ENCODE data around the gene ATXN2. TPM values are rescaled to one million over a fixed set of nuclear protein-coding genes. Genes with fewer than 3 reads are reported as not detected.

Gene ATXN2
- 69.4 TPM for total RNA-seq (ENCODE audit: unreplicated experiment)
- long read RNA-seq, partial matches to known transcripts: 0 of 3 reads
- long read RNA-seq, other reads (novel, unspliced or antisense): 3 of 3 reads

DNA sequence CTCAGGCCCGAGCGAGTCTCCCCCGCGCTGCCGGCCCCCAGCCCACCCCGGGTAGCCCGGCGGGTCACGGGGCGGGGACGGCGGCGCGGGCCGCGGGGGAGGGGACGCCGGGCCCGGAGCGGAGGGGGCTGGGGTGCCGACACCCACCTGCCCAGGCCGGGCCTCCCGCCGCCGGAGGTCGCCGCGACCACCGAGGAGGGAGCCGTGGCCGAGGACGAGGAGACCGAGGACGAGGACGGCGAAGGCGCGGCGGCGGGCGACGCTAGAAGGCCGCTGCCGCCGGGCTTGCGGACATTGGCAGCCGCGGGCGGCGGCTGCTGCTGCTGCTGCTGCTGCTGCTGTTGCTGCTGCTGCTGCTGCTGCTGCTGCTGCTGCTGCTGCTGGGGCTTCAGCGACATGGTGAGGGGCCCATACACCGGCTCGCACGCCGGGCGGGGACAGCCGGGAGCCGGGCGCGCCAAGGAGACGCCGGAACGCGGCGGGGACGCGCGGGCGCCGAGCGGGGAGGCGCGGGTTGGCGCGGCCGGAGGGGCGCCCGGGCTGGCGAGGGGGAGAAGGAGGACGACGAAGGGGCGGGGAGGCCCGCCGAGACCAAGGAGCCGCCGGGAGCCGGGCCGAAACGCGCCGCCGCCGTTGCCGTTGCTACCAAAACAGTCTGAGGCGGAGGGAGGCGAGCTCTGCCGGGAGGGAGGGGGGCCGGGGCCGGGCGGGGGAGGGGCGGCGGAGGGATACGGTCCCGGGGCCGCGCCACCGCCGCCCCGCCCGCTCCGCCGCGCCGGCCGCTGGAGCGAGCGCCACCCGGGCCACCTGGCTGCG lies at the start of gene ATXN2:
Gene ATXN2, minus strand, starts transcription at position 679 of the 816 bp plus-strand sequence. Its CDS starts 281 bp downstream, at position 398.
- peak; percentile 58 for DNase-seq (ENCODE audit: low spot score)
- peak within 1 kb of the TSS; percentile 94 for H3K4me3 Mint-ChIP-seq (ENCODE audit: unreplicated experiment)
- H3K4me1 Mint-ChIP-seq (ENCODE audit: unreplicated experiment): peaks cover 19% of the 10 kb centered on the region
- TF ChIP-seq, protein P1, sequence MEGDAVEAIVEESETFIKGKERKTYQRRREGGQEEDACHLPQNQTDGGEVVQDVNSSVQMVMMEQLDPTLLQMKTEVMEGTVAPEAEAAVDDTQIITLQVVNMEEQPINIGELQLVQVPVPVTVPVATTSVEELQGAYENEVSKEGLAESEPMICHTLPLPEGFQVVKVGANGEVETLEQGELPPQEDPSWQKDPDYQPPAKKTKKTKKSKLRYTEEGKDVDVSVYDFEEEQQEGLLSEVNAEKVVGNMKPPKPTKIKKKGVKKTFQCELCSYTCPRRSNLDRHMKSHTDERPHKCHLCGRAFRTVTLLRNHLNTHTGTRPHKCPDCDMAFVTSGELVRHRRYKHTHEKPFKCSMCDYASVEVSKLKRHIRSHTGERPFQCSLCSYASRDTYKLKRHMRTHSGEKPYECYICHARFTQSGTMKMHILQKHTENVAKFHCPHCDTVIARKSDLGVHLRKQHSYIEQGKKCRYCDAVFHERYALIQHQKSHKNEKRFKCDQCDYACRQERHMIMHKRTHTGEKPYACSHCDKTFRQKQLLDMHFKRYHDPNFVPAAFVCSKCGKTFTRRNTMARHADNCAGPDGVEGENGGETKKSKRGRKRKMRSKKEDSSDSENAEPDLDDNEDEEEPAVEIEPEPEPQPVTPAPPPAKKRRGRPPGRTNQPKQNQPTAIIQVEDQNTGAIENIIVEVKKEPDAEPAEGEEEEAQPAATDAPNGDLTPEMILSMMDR (IDR thresholded peaks at IDR 0.05; ENCODE audit: unreplicated experiment): no peak
- peaks cover 12% of the 10 kb centered on the region for H3K27me3 Mint-ChIP-seq (ENCODE audit: unreplicated experiment)
- peaks cover 8% of the 10 kb centered on the region for H3K36me3 Mint-ChIP-seq (ENCODE audit: low read depth, unreplicated experiment)
- H3K9me3 Mint-ChIP-seq (ENCODE audit: unreplicated experiment): no peaks in the 10 kb centered on the region
- peak within 1 kb of the TSS; percentile 87 for H3K27ac Mint-ChIP-seq (ENCODE audit: unreplicated experiment)

GRCh38 chr12:111645433-111645832 lies 46.3 kb upstream of the ATXN2 start:
- Mint-ChIP-seq H3K27ac (ENCODE audit: unreplicated experiment) (no peak overlapping the region), H3K27me3 (ENCODE audit: unreplicated experiment) (no peaks in the 10 kb centered on the region), H3K4me3 (ENCODE audit: unreplicated experiment) (no peak overlapping the region), H3K4me1 (ENCODE audit: unreplicated experiment) (no peaks in the 10 kb centered on the region), H3K36me3 (ENCODE audit: low read depth, unreplicated experiment) (peaks cover 17% of the 10 kb centered on the region), H3K9me3 (ENCODE audit: unreplicated experiment) (no peaks in the 10 kb centered on the region)
- TF ChIP-seq, protein P1 (IDR thresholded peaks at IDR 0.05; ENCODE audit: unreplicated experiment): no peak
- no peak for DNase-seq (ENCODE audit: low spot score)

GRCh38 chr12:111643427-111643826 lies 44.3 kb upstream of the ATXN2 start:
- TF ChIP-seq, protein P1 (IDR thresholded peaks at IDR 0.05; ENCODE audit: unreplicated experiment): no peak
- H3K4me3 Mint-ChIP-seq (ENCODE audit: unreplicated experiment): no peak overlapping the region
- H3K9me3 Mint-ChIP-seq (ENCODE audit: unreplicated experiment): no peaks in the 10 kb centered on the region
- H3K36me3 Mint-ChIP-seq (ENCODE audit: low read depth, unreplicated experiment): peaks cover 14% of the 10 kb centered on the region
- no peak for DNase-seq (ENCODE audit: low spot score)
- H3K4me1 Mint-ChIP-seq (ENCODE audit: unreplicated experiment): no peaks in the 10 kb centered on the region
- H3K27ac Mint-ChIP-seq (ENCODE audit: unreplicated experiment): no peak overlapping the region
- no peaks in the 10 kb centered on the region for H3K27me3 Mint-ChIP-seq (ENCODE audit: unreplicated experiment)

DNA sequence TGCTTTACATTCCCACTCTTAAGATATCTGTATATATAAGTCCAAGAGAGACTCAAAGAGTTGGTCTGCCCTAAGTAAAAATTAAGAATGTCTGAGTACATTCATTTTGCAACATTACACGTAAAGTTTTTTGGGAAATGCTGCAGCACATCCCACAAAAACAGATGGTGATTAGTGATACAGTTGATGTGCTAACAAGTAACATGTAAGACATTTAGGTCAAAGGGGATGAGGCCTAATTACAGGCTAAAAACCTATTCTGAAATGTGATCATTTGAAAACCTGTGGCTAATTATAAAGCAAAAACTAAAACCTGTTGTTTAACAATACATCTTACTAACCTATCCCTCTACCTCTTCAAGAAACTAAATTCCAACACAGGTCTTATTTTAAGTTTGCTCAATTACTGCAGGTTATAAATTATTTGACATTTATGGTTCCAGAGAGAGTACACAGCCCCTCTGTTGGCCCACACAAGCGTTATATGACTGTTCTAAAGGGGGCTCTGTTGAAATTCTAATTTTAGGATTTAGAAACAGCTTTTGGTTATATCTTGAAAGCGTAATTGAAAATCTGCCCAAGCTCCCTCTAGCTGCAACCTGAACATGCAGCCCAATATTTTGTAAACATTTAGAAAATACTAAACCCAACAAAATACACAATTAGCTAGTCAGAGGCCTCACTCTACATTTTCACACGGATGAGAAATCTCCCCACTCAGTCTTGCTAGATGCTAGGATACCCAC lies 43.7 kb upstream of the ATXN2 start:
- TF ChIP-seq, protein P1 (IDR thresholded peaks at IDR 0.05; ENCODE audit: unreplicated experiment): no peak
- no peak for DNase-seq (ENCODE audit: low spot score)
- H3K27me3 Mint-ChIP-seq (ENCODE audit: unreplicated experiment): no peaks in the 10 kb centered on the region
- H3K27ac Mint-ChIP-seq (ENCODE audit: unreplicated experiment): no peak overlapping the region
- no peaks in the 10 kb centered on the region for H3K9me3 Mint-ChIP-seq (ENCODE audit: unreplicated experiment)
- no peaks in the 10 kb centered on the region for H3K4me1 Mint-ChIP-seq (ENCODE audit: unreplicated experiment)
- no peak overlapping the region for H3K4me3 Mint-ChIP-seq (ENCODE audit: unreplicated experiment)
- H3K36me3 Mint-ChIP-seq (ENCODE audit: low read depth, unreplicated experiment): peaks cover 14% of the 10 kb centered on the region

All from endothelial cell (in vitro differentiated cells).